Karpas-422 (cell line): Measurements from ENCODE around the gene R3HDM1. TPM values are rescaled to one million over a fixed set of nuclear protein-coding genes. Genes with fewer than 3 reads are reported as not detected.
A peak's percentile ranks its signal among the peaks of the same experiment; 100 is the strongest.
"Not testable (repeated sequence)": the region's sequence is repeated elsewhere in the genome, so short reads cannot be mapped to it uniquely, and the experiment has no call there.

ENCODE experiments used
- DNase-seq: peaks from one replicate; pipeline ENCODE4 v3.0.0-alpha.2; 2015
- H2AFZ ChIP-seq: fragments of 200-600 bp; sonication (generic); 2 replicates; pipeline ENCODE4 v1.6.1; 2014; ENCODE audit warnings: antibody characterized with exemption, low read length, mixed read lengths
- H3K27ac ChIP-seq: fragments of 200-600 bp; sonication (generic); 2 replicates; pipeline ENCODE4 v1.5.1; 2014; ENCODE audit warnings: mild to moderate bottlenecking, low read length, moderate library complexity
- H3K27me3 ChIP-seq: fragments of 200-600 bp; sonication (generic); 2 replicates; pipeline ENCODE4 v1.6.1; 2014; ENCODE audit warnings: low read length, mixed read lengths
- H3K36me3 ChIP-seq: fragments of 200-600 bp; sonication (generic); 2 replicates; pipeline ENCODE4 v1.6.1; 2014; ENCODE audit warnings: low read length, mixed read lengths; ENCODE audit not compliant: insufficient read depth
- H3K4me1 ChIP-seq: fragments of 200-600 bp; sonication (generic); 2 replicates; pipeline ENCODE4 v1.6.1; 2014; ENCODE audit warnings: mild to moderate bottlenecking, low read length, mixed read lengths
- H3K4me2 ChIP-seq: fragments of 200-600 bp; sonication (generic); 2 replicates; pipeline ENCODE4 v1.6.1; 2014; ENCODE audit warnings: low read length, low read depth, mild to moderate bottlenecking; ENCODE audit not compliant: poor library complexity, severe bottlenecking
- H3K4me3 ChIP-seq: fragments of 200-600 bp; sonication (generic); 2 replicates; pipeline ENCODE4 v1.5.1; 2014; ENCODE audit warnings: mild to moderate bottlenecking, antibody characterized with exemption, low read length, mixed read lengths
- H3K79me2 ChIP-seq: fragments of 200-600 bp; sonication (generic); 2 replicates; pipeline ENCODE4 v1.6.1; 2014; ENCODE audit warnings: mild to moderate bottlenecking, low read length, mixed read lengths
- H3K9ac ChIP-seq: fragments of 200-600 bp; sonication (generic); 2 replicates; pipeline ENCODE4 v1.6.0; 2014; ENCODE audit warnings: low read length
- H3K9me2 ChIP-seq: fragments of 200-600 bp; sonication (generic), shearing (Covaris generic); replicated peaks from 2 replicates; pipeline ENCODE4 v1.6.0; 2014; ENCODE audit warnings: mild to moderate bottlenecking, low read length, moderate library complexity; ENCODE audit not compliant: insufficient read depth
- H3K9me3 ChIP-seq: fragments of 300-700, 200-600 bp; sonication (generic); 2 replicates; pipeline ENCODE4 v1.6.1; 2014; ENCODE audit warnings: low read length, mixed read lengths
- H4K20me1 ChIP-seq: fragments of 200-600 bp; sonication (generic); 2 replicates; pipeline ENCODE4 v1.6.1; 2014; ENCODE audit warnings: mild to moderate bottlenecking, antibody characterized with exemption, low read length, low read depth; ENCODE audit not compliant: insufficient read depth
- total RNA-seq: library from RNA; depleted of rRNA; stranded (reverse); fragments of >200 nt; shearing (Covaris generic); gene quantifications from 2 replicates; pipeline ENCODE4 v1.2.3, GENCODE V29; 2014; ENCODE audit warnings: low replicate concordance

R3HDM1 gene
- total RNA-seq, 1 experiment from 2014 or later: 69.4 TPM

DNA sequence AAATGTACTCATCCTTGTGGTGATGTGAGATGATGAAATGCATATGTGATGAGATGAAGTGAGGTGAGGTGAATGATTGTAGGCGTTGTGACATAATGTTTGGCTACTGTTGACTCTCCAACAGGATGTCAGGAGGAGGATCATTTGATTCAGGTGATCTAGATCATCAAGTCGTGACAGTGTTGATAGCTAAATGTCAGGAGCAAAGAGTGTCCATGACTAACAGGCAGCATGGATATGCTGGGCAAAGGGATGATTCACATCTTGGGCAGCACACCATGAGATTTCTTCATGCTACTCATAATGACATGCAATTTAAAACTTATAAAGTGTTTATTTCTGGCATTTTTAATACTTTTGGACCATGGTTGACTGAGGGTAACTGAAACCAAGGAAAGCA lies 170.2 kb downstream of the R3HDM1 start:
- H3K9ac ChIP-seq: no peak overlapping the region
- no peak for DNase-seq
- H4K20me1 ChIP-seq: no peaks in the 10 kb centered on the region
- H3K9me2 ChIP-seq: no peaks in the 10 kb centered on the region
- H3K4me2 ChIP-seq: no peak overlapping the region
- peaks cover 22% of the 10 kb centered on the region for H3K4me1 ChIP-seq
- no peaks in the 10 kb centered on the region for H3K27me3 ChIP-seq
- H3K27ac ChIP-seq: no peak overlapping the region
- no peaks in the 10 kb centered on the region for H3K9me3 ChIP-seq
- H3K36me3 ChIP-seq: peaks cover 19% of the 10 kb centered on the region; the same call in 1 of the 2 replicates
- H3K4me3 ChIP-seq: no peak overlapping the region
- H3K79me2 ChIP-seq: 0 out of 2 replicates have a peak, but pooled peaks cover 6% of the 10 kb centered on the region
- H2AFZ ChIP-seq: no peak overlapping the region

DNA sequence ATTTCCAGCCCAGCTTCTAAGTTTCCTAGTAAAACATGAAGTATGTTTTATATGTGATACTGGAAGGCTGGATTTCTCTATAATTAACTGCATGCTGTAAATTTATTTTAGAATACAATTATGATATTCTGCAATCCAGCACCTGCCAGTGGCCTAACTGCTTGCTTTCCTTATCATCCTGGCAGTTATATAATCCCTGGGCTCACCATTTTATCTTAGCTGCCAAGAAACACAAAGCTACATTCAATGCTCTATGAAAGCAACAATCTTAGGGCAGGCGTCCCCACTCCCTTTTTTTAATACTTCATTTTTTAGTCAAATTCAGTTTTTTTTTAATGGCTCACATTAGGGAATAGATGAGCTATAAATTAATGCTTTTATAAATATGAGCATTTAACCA lies 172.0 kb downstream of the R3HDM1 start:
- H3K27me3 ChIP-seq: no peaks in the 10 kb centered on the region
- no peaks in the 10 kb centered on the region for H3K9me2 ChIP-seq
- DNase-seq: no peak

DNA sequence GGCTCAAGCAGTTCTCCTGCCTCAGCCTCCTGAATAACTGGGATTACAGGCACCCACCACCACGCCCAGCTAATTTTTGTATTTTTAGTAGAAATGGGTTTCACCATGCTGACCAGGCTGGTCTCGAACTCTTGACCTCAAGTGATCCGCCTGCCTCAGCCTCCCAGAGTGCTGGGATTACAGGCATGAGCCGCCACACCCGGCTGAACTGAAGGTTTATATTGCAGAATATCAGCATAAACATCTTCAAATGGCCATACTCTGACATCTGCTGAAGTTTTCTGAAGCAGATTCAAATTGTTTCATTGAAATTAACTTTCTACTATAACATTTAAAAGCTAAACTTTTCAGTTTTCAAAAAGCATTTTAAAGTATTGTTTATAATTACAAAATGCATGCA lies 172.8 kb downstream of the R3HDM1 start:
- H3K27me3 ChIP-seq, H4K20me1 ChIP-seq, H3K9me3 ChIP-seq, H3K9ac ChIP-seq, H3K27ac ChIP-seq, DNase-seq, H2AFZ ChIP-seq, H3K4me2 ChIP-seq, H3K9me2 ChIP-seq, H3K79me2 ChIP-seq, H3K4me3 ChIP-seq: not testable (repeated sequence)
- 0 out of 2 replicates have a peak, but pooled peaks cover 11% of the 10 kb centered on the region for H3K36me3 ChIP-seq
- peaks cover 32% of the 10 kb centered on the region for H3K4me1 ChIP-seq

More for the DNA sequence above, 172.0 kb downstream of the R3HDM1 start:
- Histone ChIP-seq H2AFZ (no peak overlapping the region), H3K27ac (no peak overlapping the region), H3K9ac (no peak overlapping the region), H4K20me1 (no peaks in the 10 kb centered on the region), H3K4me1 (peaks cover 32% of the 10 kb centered on the region), H3K4me2 (no peak overlapping the region), H3K79me2 (0 out of 2 replicates have a peak, but pooled peaks cover 9% of the 10 kb centered on the region), H3K4me3 (no peak overlapping the region), H3K9me3 (no peaks in the 10 kb centered on the region), H3K36me3 (0 out of 2 replicates have a peak, but pooled peaks cover 11% of the 10 kb centered on the region)

DNA sequence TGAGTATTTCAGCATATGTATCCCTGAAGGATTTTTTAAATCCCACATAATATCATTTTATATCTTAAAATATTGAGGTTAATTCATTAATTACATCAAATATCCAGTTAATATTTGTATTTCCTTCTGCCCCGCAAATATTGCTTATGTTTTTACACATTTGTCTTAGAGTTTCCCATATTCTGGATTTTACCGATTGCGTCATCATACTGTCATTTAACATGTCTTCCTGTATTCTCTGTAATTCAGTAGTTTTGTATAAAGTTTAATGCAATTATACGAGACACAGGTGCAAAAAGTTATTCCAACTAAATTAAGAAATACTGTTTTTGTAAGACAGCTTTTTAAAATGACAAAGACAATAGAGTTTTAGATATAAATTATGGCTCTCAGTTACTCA lies 176.9 kb downstream of the R3HDM1 start:
- H2AFZ ChIP-seq: no peak overlapping the region
- 0 out of 2 replicates have a peak, but pooled peaks cover 2% of the 10 kb centered on the region for H3K79me2 ChIP-seq
- H4K20me1 ChIP-seq: no peaks in the 10 kb centered on the region
- peaks cover 15% of the 10 kb centered on the region; the same call in 1 of the 2 replicates for H3K36me3 ChIP-seq
- H3K27me3 ChIP-seq: no peaks in the 10 kb centered on the region
- H3K9me3 ChIP-seq: no peaks in the 10 kb centered on the region
- H3K9ac ChIP-seq: no peak overlapping the region
- H3K27ac ChIP-seq: no peak overlapping the region
- H3K9me2 ChIP-seq: no peaks in the 10 kb centered on the region
- H3K4me2 ChIP-seq: no peak overlapping the region
- no peak overlapping the region for H3K4me3 ChIP-seq
- H3K4me1 ChIP-seq: peaks cover 14% of the 10 kb centered on the region
- DNase-seq: no peak

DNA sequence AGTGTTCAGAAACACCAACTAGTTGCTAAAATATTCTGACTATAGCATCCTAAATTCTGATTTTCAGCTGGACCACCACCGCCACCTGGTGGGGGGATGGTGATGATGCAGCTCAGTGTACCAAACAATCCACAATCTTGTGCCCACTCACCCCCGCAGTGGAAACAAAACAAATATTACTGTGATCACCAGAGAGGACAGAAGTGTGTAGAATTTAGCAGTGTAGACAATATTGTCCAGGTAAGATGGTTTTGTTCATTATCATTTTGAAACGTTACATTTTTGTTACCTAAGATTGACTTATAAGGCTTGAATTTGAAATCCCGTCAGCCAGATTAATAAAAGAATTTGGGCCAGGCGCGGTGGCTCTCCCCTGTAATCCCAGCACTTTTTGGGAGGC lies 178.7 kb downstream of the R3HDM1 start:
- DNase-seq: peak; percentile 83

DNA sequence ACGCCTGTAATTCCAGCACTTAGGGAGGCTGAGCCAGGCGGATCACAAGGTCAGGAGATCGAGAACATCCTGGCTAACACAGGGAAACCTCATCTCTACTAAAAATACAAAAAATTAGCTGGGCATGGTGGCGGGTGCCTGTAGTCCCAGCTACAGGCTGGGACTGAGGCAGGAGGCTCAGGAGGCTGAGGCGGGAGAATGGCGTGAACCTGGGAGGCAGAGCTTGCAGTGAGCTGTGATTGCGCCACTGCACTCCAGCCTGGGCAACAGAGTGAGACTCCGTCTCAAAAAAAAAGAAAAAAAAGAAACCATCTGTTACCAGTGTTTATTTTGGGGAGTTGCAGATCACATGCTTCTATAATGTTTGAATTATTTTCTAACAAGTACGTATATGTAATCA lies 183.8 kb downstream of the R3HDM1 start:
- H3K4me3 ChIP-seq, H3K79me2 ChIP-seq, H3K27me3 ChIP-seq, H4K20me1 ChIP-seq, H3K9me2 ChIP-seq, H3K9ac ChIP-seq, H3K4me2 ChIP-seq, H2AFZ ChIP-seq, H3K9me3 ChIP-seq, H3K4me1 ChIP-seq, H3K27ac ChIP-seq, DNase-seq: not testable (repeated sequence)
- H3K36me3 ChIP-seq: peaks cover 24% of the 10 kb centered on the region; the same call in 1 of the 2 replicates

More for the DNA sequence above, 178.7 kb downstream of the R3HDM1 start:
- Histone ChIP-seq H2AFZ (no peak overlapping the region), H3K9me2 (no peaks in the 10 kb centered on the region), H4K20me1 (no peaks in the 10 kb centered on the region), H3K4me1 (peaks cover 10% of the 10 kb centered on the region), H3K9me3 (no peaks in the 10 kb centered on the region), H3K4me3 (no peak overlapping the region), H3K27me3 (no peaks in the 10 kb centered on the region), H3K36me3 (peaks cover 14% of the 10 kb centered on the region; the same call in 1 of the 2 replicates), H3K9ac (no peak overlapping the region), H3K79me2 (0 out of 2 replicates have a peak, but pooled peaks cover 2% of the 10 kb centered on the region), H3K27ac (no peak overlapping the region), H3K4me2 (no peak overlapping the region)

DNA sequence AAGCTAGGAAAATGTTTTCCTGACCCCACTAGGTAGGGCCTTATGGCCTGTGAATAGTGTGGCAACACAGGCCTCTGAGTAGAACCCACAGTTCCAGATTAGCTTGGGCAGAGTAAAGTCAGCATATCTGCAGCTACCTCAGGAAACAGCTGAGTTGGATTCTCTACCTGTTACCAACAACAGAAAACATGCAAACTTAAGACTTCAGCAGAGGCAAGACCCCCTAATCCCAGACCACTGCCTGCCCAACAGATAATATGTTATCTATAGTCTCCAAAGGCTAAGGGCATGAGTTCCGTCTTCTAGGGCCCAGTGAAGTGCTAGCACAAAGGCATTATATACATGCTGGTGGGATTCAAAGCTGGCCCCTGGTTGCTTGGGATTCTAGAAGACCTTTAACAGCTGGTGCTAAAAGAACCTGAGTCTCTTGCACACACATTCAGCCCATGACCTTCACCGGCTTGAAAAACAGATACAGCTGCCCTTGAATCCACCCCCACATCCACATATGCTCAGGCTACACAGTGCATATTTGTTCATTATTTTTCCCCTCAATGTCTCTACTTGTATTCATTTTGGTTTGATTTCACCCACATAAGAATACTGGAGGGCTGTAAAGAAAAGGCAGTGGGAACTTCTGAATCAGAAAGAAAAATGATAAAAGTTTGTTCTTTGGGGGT lies 196.9 kb downstream of the R3HDM1 start:
- no peaks in the 10 kb centered on the region for H3K79me2 ChIP-seq
- H3K27ac ChIP-seq: no peak overlapping the region
- no peaks in the 10 kb centered on the region for H3K9me2 ChIP-seq
- H2AFZ ChIP-seq: no peak overlapping the region
- H3K36me3 ChIP-seq: peaks cover 18% of the 10 kb centered on the region; the same call in 1 of the 2 replicates
- H3K9ac ChIP-seq: no peak overlapping the region
- DNase-seq: no peak
- H4K20me1 ChIP-seq: no peaks in the 10 kb centered on the region
- no peak overlapping the region for H3K4me2 ChIP-seq
- H3K4me3 ChIP-seq: no peak overlapping the region
- H3K9me3 ChIP-seq: no peaks in the 10 kb centered on the region
- H3K27me3 ChIP-seq: no peaks in the 10 kb centered on the region
- no peaks in the 10 kb centered on the region for H3K4me1 ChIP-seq

DNA sequence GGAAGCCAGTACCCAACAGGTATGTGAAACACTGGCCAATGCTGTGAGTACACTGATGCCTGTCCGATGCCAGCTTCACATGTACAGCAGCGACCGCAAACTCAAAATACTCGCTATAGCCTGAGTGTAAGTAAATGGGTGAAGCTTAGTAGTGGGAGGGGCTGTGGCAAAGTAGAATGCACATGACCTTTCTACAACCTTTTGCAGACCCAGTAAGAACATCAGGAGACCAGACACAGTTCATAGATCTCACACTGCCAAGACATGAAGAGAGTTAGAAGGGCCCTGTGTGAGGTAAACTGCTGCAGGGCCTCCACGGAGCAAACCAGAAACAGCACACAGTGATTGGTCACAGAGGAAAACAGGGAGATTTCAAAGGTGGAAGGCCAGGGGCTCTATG lies 201.3 kb downstream of the R3HDM1 start:
- H3K9me3 ChIP-seq: no peaks in the 10 kb centered on the region
- no peak overlapping the region for H3K27ac ChIP-seq
- H3K4me1 ChIP-seq: no peaks in the 10 kb centered on the region
- no peak for DNase-seq
- no peaks in the 10 kb centered on the region for H3K27me3 ChIP-seq
- H4K20me1 ChIP-seq: no peaks in the 10 kb centered on the region
- H3K9ac ChIP-seq: no peak overlapping the region
- H3K9me2 ChIP-seq: no peaks in the 10 kb centered on the region; the same call in 1 of the 2 replicates
- no peak overlapping the region for H2AFZ ChIP-seq
- no peak overlapping the region for H3K4me3 ChIP-seq
- no peaks in the 10 kb centered on the region for H3K79me2 ChIP-seq
- H3K4me2 ChIP-seq: no peak overlapping the region
- no peaks in the 10 kb centered on the region for H3K36me3 ChIP-seq
